NOMO-1 treated with dmso at 0.1 percent for 144 hours (cell line): ENCODE measurements around the gene ZNRF3.

Source experiments
- DNase-seq: peaks from one replicate; lab custom pipeline; 2025; ENCODE audit not compliant: unreplicated experiment; lab: John Stamatoyannopoulos, UW

The ZNRF3 gene

DNA sequence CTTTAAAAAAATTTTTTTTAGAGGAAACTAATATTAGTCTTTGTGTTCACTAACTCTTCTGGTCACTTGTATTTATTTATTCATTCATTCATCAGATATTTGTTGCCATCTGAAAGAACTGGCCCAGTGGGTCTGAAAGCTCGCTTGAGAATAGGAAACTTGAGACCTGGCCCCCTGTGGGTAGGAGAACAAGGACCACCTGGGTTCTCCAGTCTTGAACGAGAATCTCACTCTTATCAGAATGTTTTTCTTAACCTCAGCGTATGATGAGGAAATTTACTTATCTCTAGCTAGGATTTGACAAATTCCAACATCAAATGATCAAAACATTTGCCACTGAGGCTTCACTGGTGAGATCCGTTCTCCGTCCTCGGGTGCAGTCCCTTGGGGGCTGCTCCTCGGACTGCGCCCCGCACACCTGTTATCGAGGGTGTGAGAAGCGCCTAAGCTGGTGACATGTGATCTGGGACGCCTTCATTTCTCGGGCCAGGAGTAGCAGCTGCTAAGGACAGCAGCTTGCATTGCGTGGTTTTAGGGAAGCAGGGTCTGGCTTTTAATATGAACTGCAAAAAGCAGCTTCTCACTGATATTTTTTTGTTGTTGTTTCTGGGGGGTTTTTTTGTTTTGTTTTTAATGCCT is 171.9 kb downstream of the ZNRF3 start:
- no peak for DNase-seq

DNA sequence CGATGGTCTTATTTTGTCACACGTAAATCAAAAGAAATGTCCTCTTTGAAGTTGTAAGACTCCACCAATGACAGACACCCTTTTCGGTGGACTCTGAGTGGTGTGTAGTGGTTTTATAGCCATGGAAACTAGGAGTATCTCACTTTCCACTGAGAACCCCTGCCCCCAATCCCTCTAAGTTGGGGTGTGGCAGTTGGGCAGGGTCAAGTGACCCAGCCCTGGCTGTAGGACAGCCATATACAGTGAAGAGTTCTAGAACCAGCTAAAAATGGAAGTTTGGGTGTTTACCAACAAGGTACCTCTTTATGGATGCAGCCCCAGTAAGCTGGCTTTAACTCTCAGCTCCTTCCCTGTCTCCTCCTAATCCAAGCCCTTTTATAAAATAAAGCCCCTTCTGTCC is 173.1 kb downstream of the ZNRF3 start:
- no peak for DNase-seq

DNA sequence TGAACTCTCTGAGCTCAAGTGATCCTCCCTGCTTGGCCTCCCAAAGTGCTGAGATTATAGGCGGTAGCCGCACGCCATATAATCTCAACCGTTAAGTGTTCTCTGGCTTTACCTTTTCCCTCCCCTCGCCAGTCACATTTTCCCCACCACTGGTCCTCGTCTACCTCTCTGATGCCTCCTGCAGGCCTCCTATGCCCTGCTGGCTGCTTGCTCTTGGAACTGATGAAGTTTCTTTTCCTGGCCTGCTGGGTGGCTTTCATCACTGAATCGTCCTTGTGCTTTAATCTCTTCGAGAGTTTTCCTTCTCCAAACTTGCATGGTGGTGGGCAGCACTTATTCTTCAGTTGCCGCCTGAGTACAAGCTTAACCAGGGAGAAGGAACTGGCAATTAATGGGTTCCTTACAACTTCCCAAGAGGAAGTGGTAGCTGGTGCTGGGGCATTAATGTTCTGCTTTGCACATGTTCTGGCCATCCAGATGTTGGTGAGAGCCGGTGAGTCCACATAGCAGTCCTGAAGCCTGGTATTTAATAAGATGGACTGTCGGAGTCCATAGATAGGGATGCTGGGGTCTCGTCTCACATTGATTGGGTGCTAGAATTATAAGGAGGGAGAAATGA is 177.0 kb downstream of the ZNRF3 start:
- no peak for DNase-seq

DNA sequence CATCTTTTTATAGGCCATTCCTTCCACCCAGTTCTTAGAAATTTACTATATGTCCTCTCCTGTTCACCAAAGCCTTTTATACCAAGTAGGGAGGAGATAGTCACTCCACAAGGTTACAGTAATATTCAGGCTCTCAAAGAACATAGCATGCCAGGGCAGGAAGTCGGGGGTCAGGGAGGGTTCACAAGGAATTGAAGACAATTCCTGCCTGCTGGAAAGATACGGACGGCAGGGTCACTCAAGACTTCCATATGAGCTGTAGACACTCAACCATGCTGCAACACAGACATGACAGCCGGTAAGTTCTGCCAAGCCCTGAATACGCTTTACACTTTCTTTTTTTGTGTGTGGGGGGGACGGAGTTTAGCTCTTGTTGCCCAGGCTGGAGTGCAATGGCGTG is 177.6 kb downstream of the ZNRF3 start:
- no peak for DNase-seq

DNA sequence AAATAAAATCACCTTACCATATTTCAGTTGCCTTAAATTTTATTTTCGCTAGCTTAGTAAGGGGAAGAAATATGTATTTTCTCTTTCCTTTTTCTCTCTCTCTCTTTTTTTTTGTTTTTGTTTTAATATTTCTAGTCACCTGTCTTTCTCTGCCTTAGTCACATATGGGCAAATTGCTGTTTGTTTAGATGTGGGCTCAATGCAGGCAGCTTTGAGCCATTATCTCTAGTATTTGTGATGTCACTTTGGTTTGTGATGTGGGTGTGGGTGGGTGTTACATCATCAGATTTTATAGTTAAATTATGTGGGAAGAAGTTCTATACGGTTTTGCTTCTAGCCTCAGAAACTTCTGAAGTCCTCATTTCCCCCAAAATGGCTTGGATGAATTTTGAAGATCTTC is 178.4 kb downstream of the ZNRF3 start, which contains the start of gene C22orf31:
C22orf31 (minus strand) TSS at position 59 of the 400 bp plus-strand sequence; CDS start at position 20, 39 bp downstream.
- DNase-seq = no peak

DNA sequence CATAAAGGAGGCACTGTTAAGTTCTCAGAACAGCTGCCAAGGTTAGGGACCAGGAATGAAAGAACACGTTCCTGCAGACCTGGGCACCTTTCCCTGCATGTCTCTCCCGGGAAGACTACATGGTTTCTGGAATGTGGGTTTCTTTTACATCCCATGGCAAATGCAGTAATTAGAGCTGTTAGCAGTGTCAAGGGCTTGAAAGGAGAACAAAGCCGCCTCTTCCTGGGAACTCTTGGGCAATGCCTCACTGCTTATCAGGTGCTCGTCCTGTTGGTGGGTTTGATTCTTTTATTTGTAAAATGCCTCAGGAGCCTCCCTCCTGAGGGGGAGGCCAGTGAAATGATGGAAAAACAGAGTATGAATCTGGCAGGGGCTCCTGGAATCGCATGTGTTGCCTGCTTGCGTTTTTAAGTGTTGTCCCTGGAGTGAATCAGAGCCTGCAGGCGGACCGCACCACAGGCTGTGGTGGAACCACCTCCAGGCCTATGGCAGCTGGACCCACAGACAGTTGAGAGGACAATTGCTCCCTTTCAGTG is 179.0 kb downstream of the ZNRF3 start:
- no peak for DNase-seq

DNA sequence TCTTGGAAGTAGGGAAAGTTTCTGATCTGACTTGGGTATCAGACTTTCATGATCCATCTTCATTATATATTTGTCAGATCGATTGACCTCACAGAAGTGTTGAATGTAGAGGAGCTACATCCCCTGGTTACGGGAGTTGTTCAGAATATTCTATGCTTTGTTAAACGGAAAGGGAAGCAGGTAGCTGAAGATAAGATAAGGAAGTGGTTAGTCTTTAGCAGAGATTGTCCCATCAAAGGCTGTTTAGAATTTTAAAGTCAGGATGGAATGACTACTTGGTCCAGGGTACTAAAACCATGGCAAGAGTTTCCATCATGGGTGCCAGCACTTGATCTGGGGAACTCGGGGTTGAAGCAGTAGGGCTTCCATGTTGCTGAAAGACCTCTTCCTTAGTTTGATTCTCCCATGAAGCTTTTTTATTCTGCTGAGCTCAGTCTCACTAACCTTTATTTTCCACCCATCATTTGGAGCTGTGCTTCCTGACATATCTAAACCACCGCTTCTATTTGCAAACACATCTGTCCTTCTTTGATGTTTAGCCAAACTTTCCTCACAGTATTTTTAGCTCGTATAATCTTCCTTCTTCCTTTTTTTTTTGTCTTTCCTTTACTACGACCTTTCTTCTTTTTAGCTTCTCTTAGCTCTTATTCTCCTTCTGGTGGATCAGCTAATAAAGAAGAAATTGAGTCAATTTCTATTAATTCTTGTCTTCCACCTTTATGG is 182.3 kb downstream of the ZNRF3 start:
- no peak for DNase-seq

DNA sequence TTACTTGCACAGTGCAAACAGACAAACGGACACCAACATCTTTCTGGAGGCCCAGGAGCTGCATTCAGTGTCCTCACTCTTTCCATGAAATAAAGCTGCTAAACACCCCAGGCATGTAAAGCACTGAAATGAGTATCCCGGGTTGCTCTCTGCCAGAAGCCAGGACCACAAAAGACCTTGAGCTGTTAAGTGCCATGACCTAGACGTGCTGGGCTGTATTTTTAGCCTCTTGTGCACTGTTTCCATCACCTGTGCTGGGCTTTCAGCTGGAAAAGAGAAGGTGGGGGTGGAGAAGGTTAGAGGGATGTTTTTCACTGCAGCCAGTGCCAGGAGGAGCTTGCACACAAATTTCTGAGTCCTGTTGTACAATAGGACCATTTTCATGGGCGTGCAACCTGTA is 186.1 kb downstream of the ZNRF3 start:
- no peak for DNase-seq

DNA sequence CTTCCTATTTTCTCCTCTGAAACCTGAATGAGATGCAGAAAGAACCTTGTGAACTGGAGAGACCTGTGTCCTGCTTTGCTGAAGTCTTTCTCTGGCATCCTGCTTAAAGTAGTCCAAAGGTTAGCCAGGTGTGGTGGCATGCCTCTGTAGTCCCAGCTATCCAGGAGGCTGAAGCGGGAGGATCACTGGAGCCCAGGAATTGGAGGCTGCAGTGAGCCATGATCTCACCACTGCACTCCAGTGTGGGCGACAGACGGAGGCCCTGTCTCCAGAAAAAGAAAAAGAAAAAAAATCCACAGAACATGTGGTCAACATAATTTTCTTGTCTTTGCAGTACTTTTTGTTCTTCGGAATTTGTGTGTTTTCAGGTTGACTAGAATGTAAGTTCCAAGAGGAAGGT is 187.1 kb downstream of the ZNRF3 start:
- DNase-seq = no peak

DNA sequence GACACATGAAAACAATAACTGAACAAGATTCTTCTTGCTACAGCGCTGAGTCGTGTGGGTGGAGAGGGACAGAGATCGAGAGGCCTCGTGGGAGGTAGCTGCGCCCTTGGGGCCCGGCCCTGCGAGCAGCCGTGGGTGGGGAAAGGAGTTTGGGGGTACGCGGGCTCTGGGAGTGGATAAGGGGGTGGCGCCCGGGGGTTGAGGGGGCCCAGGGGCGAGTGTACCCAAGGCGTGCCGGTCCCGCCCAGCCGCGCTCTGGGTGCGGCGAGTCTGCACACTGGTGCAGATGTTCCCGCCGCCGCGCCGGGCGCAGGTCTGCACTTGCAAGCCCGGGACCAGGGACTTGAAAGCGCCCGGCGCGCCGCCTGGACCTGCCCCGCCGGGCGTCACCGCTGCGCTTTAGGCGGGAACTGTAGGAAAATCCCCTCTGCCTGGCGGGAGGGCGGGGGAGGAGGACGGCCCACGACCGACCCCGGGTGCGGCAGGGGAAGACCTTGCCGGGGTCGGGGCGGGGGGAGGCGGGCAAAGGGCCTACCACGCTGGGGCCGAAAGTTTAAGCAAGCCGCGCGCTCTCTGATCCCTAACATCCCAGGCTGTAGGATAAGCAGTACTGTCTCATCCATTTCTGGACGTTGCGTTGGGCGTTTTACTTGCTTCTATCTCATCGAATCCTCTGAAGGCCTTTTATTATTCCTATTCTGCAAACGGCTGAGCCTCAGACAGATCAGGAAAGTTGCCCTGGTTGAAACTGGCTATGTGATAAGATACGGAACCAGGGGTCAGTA is 188.1 kb downstream of the ZNRF3 start:
- no peak for DNase-seq

DNA sequence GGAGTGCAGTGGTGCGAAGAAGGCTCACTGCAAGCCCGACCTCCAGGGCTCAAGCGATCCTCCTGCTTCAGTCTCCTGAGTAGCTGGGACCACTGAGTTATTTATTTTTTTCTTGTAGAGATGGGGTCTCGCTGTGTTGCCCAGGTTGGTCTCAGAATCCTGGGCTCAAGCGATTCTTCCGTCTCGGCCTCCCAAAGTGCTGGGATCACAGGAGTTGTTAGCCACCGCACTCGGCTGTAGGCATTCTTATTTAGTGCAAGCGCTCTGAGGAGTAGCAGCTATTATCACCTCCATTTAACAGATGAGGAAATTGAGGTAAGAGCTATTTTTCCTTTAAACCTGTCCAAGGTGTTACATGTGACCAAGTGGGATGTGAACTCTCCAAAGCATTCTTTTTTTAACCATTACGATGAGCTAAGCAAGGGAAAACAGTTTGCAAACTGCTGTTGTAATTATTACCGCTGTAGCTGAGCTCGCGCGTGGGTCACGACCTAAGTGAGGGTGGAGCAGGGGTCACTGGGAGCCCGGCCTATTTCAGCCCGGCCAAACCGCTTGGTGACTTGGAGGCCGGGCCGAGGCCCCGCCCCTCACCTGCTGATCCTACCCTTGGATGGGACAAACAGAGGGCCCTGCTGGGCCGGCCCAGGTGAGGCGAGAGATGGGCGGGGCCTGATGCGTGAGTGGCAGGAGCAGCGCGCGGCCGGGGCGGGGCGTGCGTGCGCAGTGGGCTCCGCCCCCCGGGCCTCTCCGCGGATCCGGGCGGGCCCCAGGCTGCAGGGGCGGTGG is 189.0 kb downstream of the ZNRF3 start:
- DNase-seq = peak; percentile 45

DNA sequence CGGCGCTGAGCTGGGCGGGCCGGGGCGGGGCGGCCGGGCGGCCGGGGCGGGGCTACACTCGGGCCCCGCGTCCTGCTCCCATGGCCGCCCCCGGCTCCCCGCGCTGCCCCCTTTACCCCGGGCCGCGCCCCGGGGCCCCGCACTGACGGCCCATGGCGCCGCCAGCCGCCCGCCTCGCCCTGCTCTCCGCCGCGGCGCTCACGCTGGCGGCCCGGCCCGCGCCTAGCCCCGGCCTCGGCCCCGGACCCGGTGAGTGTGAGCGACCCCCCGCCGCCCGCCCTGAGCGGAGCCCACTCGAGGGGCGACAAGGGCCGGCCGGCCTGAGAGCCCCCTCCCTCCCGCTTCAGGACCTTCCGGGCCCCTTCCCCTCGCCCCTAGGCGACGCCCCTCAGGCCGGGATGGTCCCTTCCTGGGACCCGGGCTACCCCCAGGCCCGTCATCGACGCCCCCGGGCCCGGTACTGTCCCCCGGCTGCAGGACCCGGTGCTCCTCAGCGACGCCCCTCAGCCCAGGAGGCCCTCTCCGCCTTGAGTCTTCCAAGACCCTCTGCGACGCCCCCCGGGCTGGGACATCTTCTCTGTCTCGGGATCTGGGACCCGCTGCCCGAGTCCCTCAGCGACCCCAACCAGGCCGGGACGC is 189.7 kb downstream of the ZNRF3 start, which contains the start of gene KREMEN1:
KREMEN1 (plus strand) TSS at position 57 of the 639 bp plus-strand sequence; CDS start at position 153, 96 bp downstream.
- no peak for DNase-seq

DNA sequence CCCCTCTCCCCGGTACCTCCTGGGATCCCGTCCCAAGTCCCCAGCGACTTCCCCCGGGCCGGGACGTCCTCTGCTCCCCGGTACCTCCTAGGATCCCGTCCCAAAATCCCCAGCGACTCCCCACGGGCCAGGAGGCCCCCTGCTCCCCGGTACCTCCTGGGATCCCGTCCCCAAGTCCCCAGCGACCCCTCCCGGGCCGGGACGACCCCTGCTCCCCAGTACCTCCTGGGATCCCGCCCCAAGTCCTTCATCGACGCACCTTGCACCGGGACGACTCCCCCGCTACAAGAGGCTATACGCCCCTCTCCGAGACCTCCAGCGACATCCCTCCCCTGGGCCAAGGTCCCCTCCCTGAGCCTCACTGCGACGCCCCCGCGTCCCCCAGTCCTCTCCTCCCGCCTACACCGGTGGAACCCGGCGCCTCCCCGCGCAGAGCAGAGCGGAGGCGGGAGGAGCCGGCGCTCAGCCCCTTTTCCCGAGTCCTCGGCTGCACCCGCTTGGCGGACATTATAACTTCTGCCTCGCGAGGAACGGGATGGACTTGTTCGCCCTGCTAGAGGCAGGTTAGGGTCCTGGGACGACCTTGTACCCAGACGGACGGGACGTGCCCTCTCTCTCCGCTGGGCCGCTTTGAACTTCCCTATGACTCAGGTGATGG is 190.4 kb downstream of the ZNRF3 start:
- DNase-seq = no peak

DNA sequence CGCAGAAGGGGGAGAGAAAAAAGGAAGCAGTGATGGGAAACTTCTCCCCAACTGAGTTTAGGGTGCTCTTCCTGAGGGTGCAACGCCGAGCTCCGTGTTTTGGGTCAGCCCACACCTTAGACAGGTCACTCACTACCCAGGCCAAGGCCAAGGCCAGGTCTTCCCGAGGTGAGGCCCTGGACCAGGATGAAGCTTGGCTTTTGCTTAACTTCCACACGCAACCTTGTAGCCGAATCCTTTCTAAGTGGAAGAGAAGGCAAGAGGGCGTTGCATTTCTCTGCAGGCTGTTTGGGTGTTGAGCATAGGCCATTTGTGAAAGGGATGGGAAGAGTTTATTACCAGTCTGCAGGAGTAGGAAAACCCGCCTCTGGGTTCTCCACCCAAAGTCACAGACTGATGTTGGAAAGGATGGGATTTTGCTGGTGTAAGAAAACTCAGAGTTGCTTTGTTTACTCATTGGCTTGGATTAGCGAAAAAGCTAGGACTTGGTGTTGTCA is 191.0 kb downstream of the ZNRF3 start:
- no peak for DNase-seq

DNA sequence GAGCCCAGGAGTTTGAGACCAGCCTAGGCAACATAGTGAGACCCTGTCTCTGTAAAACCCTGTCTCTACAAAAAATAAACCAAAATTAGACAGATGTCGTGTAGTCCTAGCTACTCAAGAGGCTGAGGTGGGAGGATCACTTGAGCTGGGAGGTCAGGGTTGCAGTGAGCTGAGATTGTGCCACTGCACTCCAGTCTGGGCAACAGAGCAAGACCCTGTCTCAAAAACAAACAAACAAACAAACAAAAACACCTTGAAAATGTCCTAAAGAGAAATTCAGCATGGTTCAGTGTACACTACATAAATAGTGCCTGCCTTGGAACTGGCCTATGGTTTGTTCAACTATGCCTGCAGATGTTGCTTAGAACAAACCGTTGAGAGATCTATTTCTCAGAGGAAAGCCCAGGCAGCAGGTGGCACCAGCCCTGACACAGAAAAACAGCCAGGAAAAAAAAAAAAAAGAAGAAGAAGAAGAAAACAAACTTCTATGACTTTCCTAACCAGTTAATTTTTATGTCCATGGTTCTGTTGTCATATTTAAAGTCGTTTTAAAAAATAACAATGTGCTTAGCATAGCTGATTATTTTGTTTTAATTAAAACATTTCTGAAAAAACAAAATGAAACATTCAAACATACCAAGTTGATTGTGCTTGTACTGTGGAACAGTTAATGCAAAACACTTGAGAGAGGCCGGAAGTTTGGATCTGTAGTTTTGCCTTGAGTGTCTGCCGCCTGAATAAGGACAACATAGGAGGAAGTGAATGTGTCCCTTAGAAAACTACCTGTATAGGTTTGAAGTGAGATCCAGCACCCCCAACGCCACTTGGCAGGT is 194.9 kb downstream of the ZNRF3 start:
- no peak for DNase-seq

DNA sequence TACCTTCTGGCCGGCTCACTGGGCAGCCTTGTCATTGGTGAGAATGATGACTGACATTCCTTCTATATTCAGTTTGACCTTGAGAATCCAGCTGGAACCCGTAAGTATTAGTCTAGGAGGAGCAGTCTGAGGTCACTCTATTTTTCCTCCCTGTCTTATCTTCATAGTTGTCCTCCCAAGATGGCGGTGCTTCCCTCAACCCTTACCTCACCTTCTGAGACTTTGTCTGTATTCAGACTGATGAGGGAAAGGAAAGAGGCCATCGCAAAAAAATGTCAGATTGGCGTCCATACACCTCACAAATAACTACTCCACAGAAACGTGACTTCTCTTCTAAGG is 195.5 kb downstream of the ZNRF3 start:
- DNase-seq = no peak

DNA sequence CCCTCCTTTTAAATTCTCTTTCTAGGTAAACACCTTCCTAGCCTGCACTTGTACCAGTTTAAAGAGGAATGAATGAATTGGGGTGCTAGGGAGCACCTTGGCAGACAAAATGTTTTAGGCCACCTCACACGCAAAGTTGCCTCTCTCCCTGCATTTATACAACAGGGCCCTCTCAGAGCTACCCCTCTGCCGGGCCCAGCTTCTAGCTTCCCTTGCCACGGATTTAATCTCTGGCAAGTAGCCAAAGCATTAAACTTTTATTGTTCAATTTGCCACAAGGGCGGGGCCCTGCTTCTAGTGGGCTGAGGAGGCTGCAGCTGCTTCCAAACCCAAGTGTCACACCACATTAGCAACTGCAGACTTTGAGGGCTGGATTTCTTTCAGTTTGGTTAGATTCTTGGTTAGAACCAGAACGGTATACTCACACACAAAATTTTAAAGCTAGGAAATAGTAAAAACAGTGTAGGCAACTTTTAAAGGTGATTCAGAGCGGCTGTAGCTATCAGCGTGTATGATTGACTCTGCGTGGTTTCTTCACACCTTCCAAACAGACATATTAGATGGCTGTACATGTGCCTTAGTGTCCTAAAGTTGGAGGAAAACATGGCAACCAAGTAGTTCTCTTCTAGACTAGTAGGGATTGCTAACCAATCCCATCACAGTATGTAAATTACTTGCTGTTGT is 196.0 kb downstream of the ZNRF3 start:
- DNase-seq = no peak
